ENCODE measurements around the gene ZC3H7A. TPM values are rescaled to one million over a fixed set of nuclear protein-coding genes. Genes with fewer than 3 reads are reported as not detected.

Gene ZC3H7A
- total and polyA plus RNA-seq, 10 of the 15 experiments (the other 5 are each of a cell fraction or from before 2014, with no cell fraction given): 46.3 to 188 (median 68.6) TPM

DNA sequence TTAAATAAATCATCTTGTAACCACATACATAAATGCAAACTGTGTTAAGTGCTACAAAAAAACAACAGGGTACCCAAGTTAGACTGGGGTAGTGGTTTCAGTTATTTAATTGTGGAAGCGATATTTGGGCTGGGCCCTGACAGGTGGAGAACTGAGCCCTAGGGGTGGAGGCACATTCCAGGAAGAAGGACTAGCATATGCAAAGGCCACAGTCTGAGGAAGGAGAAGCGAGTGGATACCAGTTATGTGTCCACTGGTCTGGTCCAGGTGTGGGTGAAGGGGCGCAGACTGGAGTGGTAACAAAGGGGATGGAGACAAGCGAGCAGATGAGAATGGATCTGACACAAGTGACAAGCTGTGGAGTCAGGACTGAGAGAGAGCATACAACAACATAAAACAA is 77.3 kb downstream of the ZC3H7A start:
- in situ Hi-C loops (cut with MboI): no loop called here
- H3K36me3 ChIP-seq (ENCODE audit: control insufficient read depth in 2 of 2, insufficient read depth in 2 of 2, low read length in 1 of 2): peaks cover 16 to 35% of the 10 kb centered on the region in 2 experiments
- POLR2A ChIA-PET: interaction anchor here (1.3 to 2.2 kb wide), 2 partner anchors 17 to 79 kb away, joined by 4 to 8 read pairs; no protein-coding TSS in a partner anchor

More for the DNA sequence above, 77.3 kb downstream of the ZC3H7A start:
- no peaks in the 10 kb centered on the region for H3K9me3 ChIP-seq (replicated peaks; ENCODE audit: control insufficient read depth, insufficient read depth, low read length)
- CTCF ChIA-PET: interaction anchor here (0.9 to 2.1 kb wide), 5 partner anchors 12 to 312 kb away, joined by 3 to 5 read pairs (median 5); no protein-coding TSS in a partner anchor
- DNase-seq (ENCODE audit: low read depth, low spot score) (no peak), FAIRE-seq (no peak), ATAC-seq (no peak)
- no peaks in the 10 kb centered on the region; the same call in none of the 2 replicates for H3K79me2 ChIP-seq (ENCODE audit: control insufficient read depth, insufficient read depth, low read length)
- RAD21 ChIA-PET (ENCODE audit: unreplicated experiment): interaction anchor here (2.2 kb wide), 1 partner anchor 188 kb away, joined by 8 read pairs; no protein-coding TSS in a partner anchor
- no peak overlapping the region for H3K27ac ChIP-seq (ENCODE audit: control insufficient read depth, insufficient read depth)
- 97% methylated on average over 4 of the region's 4 CpGs for WGBS (ENCODE audit: insufficient coverage, insufficient replicate concordance, low lambda C conversion rate, missing lambda C conversion rate)
- no peaks in the 10 kb centered on the region for H4K20me1 ChIP-seq (ENCODE audit: control insufficient read depth, insufficient read depth)
- BruUV-seq (replicated peaks): no TSS peak
- H3K9ac ChIP-seq (ENCODE audit: control insufficient read depth, insufficient read depth, low read length): no peak overlapping the region
- no peak overlapping the region for H2AFZ ChIP-seq (ENCODE audit: control insufficient read depth, low read depth, low read length)
- intact Hi-C loops (cut with micrococcal nuclease; ENCODE audit: unreplicated experiment): loop anchor here (5.0 kb wide), 1 partner anchor 312 kb away; no protein-coding TSS in a partner anchor
- no peaks in the 10 kb centered on the region for H3K27me3 ChIP-seq (replicated peaks in 1 of 2; ENCODE audit: control insufficient read depth in 2 of 2, insufficient read depth in 2 of 2, low read length in 1 of 2)
- no peak overlapping the region for H3K4me2 ChIP-seq (ENCODE audit: control insufficient read depth, insufficient read depth)
- SMC1A ChIA-PET (ENCODE audit: uncharacterized antibody, unreplicated experiment): interaction anchor here (0.7 to 6.7 kb wide), 7 partner anchors 17 to 188 kb away, joined by 3 to 41 read pairs (median 6); no protein-coding TSS in a partner anchor
- no peak overlapping the region for H3K4me3 ChIP-seq
- no peak for TF ChIP-seq NRF1 (conservative IDR thresholded peaks at IDR 0.05; ENCODE audit: low read depth, low read length)
- no peak for TF ChIP-seq BMI1 (IDR thresholded peaks at IDR 0.05; ENCODE audit: borderline replicate concordance)
- no peak for TF ChIP-seq TCF12 (IDR thresholded peaks at IDR 0.05; ENCODE audit: low read depth, low read length)
- no peak for TF ChIP-seq DPF2 (IDR thresholded peaks at IDR 0.05)
- no peak for TF ChIP-seq NBN (IDR thresholded peaks at IDR 0.05)
- TF ChIP-seq ZNF207 (IDR thresholded peaks at IDR 0.05; ENCODE audit: borderline replicate concordance): no peak
- TF ChIP-seq, protein P1, sequence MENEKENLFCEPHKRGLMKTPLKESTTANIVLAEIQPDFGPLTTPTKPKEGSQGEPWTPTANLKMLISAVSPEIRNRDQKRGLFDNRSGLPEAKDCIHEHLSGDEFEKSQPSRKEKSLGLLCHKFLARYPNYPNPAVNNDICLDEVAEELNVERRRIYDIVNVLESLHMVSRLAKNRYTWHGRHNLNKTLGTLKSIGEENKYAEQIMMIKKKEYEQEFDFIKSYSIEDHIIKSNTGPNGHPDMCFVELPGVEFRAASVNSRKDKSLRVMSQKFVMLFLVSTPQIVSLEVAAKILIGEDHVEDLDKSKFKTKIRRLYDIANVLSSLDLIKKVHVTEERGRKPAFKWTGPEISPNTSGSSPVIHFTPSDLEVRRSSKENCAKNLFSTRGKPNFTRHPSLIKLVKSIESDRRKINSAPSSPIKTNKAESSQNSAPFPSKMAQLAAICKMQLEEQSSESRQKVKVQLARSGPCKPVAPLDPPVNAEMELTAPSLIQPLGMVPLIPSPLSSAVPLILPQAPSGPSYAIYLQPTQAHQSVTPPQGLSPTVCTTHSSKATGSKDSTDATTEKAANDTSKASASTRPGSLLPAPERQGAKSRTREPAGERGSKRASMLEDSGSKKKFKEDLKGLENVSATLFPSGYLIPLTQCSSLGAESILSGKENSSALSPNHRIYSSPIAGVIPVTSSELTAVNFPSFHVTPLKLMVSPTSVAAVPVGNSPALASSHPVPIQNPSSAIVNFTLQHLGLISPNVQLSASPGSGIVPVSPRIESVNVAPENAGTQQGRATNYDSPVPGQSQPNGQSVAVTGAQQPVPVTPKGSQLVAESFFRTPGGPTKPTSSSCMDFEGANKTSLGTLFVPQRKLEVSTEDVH (IDR thresholded peaks at IDR 0.05; ENCODE audit: low read depth, partially characterized antibody): no peak
- TF ChIP-seq, protein P2, sequence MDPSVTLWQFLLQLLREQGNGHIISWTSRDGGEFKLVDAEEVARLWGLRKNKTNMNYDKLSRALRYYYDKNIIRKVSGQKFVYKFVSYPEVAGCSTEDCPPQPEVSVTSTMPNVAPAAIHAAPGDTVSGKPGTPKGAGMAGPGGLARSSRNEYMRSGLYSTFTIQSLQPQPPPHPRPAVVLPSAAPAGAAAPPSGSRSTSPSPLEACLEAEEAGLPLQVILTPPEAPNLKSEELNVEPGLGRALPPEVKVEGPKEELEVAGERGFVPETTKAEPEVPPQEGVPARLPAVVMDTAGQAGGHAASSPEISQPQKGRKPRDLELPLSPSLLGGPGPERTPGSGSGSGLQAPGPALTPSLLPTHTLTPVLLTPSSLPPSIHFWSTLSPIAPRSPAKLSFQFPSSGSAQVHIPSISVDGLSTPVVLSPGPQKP (IDR thresholded peaks at IDR 0.05; ENCODE audit: low read depth, low read length): no peak
- TF ChIP-seq ZNF622 (IDR thresholded peaks at IDR 0.05): no peak
- no peak for TF ChIP-seq ZZZ3 (IDR thresholded peaks at IDR 0.05; ENCODE audit: control insufficient read depth, insufficient read length, low read depth)
- no peak for TF ChIP-seq SMARCA5 (IDR thresholded peaks at IDR 0.05)
- TF ChIP-seq HCFC1 (IDR thresholded peaks at IDR 0.05; ENCODE audit: low read length): no peak
- TF ChIP-seq POLR2AphosphoS2 (IDR thresholded peaks at IDR 0.05; ENCODE audit: low read depth, low read length): no peak
- TF ChIP-seq, protein P3, sequence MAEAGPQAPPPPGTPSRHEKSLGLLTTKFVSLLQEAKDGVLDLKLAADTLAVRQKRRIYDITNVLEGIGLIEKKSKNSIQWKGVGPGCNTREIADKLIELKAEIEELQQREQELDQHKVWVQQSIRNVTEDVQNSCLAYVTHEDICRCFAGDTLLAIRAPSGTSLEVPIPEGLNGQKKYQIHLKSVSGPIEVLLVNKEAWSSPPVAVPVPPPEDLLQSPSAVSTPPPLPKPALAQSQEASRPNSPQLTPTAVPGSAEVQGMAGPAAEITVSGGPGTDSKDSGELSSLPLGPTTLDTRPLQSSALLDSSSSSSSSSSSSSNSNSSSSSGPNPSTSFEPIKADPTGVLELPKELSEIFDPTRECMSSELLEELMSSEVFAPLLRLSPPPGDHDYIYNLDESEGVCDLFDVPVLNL (IDR thresholded peaks at IDR 0.05; ENCODE audit: low read depth, low read length): no peak
- TF ChIP-seq, protein P4, sequence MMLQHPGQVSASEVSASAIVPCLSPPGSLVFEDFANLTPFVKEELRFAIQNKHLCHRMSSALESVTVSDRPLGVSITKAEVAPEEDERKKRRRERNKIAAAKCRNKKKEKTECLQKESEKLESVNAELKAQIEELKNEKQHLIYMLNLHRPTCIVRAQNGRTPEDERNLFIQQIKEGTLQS (IDR thresholded peaks at IDR 0.05; ENCODE audit: borderline replicate concordance, extremely low read depth, low read depth, low read length): no peak
- no peak for TF ChIP-seq CHD4 (IDR thresholded peaks at IDR 0.05)
- TF ChIP-seq EP300 (IDR thresholded peaks at IDR 0.05; ENCODE audit: borderline replicate concordance in 1 of 2, control insufficient read depth in 1 of 2, low read depth in 2 of 2, low read length in 2 of 2): no peak
- TF ChIP-seq SREBF1 (IDR thresholded peaks at IDR 0.05; ENCODE audit: low read length): no peak
- TF ChIP-seq NR2C1 (IDR thresholded peaks at IDR 0.05): no peak
- no peak for TF ChIP-seq TAF1 (IDR thresholded peaks at IDR 0.05; ENCODE audit: borderline replicate concordance, low read depth, low read length)
- peaks cover 16% of the 10 kb centered on the region for H3K4me1 ChIP-seq (ENCODE audit: control insufficient read depth, insufficient read depth, low read length)
